HG02642 (cell line): Measurements from ENCODE around the gene TMEM132C.

ENCODE experiments used
- ATAC-seq: cut with Tn5 transposase; IDR thresholded peaks from one replicate; pipeline ENCODE4 v1.9.1; 2021; ENCODE audit warnings: mild to moderate bottlenecking; ENCODE audit not compliant: unreplicated experiment, poor library complexity

TMEM132C gene

DNA sequence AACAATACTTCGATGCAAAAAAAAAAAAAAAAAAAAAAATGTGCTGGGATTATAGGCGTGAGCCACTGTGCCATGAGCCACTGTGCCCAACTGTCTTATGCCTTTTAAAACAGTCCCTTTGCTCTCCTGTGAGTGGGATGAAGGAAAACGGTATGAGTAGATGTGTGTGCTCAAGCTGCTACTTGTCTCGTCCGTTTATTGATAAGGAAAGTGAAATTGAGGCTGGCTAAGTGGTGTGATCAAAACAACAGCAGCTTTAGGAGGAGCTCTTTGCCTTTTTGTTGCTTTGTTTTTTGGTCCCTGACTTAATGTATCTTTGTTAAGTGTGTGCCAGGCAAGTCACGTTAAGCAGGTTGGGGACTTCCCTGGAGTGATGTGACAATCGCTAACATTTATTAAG is 275.9 kb downstream of the TMEM132C start:
- no peak for ATAC-seq

DNA sequence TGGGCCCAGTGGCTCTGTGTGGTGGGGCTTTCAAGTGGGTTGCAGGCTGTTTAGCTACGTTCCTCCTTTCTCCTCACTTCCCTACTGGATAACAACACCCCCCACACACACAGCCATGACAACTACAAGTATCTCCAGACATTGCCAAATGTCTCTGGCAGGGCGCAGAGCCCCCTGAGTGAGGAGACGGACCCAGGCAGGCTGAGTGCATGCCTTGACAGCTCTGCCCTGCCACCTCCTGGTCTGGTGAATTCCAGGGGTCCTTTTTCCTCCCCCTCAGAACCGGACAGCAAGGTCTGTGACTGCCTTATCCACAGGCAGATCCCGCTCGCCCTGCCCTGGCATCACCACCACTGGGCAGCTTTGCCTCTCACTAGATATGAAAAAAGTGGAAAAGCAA is 276.5 kb downstream of the TMEM132C start:
- ATAC-seq = no peak

DNA sequence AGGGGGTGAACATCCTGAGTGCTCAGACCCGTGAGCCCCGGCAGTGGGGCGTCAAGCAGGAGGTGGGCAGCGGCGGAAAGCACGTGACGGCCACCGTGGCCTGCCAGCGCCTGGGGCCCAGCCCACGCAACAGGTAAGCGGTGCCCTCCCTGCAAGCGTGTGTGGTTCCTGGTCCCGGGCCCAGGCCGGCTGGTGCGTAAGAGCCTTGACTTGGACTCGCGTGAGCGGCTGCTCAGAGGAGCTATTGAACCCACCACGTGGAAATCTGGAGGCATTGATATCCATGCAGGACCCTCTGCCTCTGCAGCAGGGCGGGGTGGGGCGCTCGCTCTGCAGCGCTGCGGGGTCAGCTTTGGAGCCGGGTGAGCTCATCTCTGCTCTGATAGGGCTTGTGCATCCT is 277.0 kb downstream of the TMEM132C start:
- ATAC-seq = no peak

DNA sequence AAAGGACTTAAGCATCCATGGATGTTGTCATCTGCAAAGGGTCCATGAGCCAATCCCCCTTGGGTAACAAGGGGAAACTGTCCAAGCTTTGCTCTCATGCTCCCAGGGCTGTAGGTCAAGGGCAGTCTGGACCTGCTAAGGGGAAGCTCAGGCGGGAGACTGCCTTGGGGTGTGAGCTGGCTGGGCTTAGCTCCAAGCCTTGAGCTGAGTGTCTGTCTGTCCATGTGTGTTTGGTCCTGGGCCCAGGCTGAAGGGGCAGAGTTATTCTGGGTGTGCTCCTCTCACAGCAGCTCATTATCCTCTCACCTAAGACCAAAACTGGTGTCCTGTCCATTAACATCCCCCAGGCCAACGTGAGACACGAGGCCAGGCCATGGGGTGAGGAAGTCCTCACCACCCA is 282.0 kb downstream of the TMEM132C start:
- no peak for ATAC-seq

- no peak for ATAC-seq
Observed at GRCh38 chr12:128549601-128550218, 282.7 kb downstream of the TMEM132C start.

DNA sequence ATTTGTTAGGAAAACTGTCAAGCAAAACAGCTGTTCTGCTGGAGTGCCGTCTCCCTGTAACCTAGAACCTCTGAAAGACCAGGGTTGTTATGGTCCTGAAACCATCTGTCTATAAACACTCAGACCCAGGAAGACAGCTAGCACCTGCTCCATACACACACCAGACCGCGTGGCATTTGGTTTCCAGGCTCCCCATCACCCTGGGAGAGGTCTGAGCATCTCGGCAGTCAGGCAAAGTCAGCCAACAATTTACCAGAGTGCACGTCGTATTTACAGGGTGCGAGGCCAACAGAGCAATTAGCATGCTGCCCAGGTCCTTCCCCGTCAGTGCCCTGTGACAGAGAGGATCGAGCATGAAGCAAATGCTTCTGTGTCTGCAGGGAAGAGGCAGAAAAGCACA is 284.3 kb downstream of the TMEM132C start:
- ATAC-seq = no peak

GRCh38 chr12:128554546-128555304 is 287.8 kb downstream of the TMEM132C start:
- ATAC-seq = no peak

DNA sequence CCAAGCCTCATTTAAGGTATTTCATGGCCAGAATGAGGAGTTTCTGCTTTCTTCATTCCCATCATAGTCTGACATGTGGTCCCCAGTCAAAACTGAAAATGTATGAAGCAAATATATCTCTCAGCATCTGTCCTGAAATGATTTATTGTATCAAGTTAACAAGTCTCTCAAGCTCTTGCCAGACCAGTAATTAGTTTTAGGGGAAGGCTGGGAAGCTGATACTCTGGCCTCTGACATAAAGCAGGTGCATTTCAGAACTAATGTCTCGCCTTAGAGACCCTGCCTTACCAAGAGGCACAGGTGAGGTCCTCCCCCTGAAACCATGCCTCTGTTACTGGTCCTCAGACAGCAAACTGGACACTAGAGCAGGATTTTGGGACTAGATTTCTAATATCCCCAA is 290.3 kb downstream of the TMEM132C start:
- no peak for ATAC-seq

DNA sequence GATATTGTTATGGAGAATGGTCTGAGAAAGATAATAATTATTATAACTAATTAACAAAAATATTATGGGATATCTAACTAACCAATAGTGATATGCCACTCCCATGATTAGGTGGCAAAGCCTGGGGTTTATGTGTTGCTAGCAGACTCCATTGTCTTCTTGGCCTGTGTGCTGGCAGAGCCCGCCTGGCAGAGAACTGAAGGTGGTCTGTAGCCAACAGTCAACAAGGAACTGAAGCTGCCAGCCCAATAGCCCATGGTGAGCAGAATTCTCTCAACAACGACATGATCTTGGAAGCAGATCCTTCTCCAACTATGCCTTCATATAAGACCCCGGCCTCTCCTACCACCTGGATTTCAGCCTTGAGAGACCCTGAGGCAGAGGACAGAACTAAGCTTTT is 298.0 kb downstream of the TMEM132C start:
- ATAC-seq = no peak

GRCh38 chr12:128567730-128568129 is 300.8 kb downstream of the TMEM132C start:
- ATAC-seq = no peak

DNA sequence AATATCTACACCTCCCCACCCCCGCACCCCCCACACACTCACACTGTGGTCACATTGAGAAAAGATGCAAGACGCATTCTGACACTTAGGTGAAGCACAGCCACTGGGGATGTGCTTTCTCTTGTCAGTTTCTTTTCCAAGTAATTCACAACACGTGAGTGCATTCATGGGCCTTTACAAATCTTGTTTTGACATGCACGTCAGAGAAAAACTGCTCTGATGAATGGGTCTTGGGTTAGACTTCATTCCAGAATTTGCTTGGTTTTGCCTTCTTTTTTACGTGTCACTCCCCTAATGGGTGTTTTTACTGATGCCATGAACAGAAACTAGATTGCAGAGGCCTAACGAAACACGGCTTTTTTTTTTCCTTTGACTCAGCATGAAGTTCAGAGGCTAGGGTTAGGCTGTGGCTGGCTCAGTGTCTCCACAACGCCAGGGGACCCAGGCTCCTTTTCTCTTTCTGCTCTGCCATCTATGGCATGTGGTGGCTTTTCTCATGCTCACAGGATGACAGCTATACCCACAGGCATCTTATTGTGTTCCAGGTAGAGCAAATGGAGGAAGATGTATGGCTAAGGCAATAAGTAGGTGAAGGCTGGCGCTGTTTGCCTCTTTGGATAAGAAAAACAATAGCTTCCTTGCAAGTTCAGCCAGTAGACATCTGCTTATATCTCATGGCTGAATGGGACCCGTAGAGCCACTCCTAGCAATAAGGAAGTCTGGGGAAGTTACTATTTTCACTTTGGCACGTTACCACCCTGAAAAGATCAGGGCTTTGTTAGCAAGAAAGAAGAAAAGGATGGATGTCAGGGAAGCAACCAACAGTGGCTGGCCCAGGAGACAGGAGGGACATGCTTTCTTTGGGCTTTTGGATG is 303.5 kb downstream of the TMEM132C start:
- peak; percentile 49 for ATAC-seq

- no peak for ATAC-seq
Observed at GRCh38 chr12:128571906-128572810, 305.2 kb downstream of the TMEM132C start.

GRCh38 chr12:128573907-128574306 is 306.9 kb downstream of the TMEM132C start:
- no peak for ATAC-seq

DNA sequence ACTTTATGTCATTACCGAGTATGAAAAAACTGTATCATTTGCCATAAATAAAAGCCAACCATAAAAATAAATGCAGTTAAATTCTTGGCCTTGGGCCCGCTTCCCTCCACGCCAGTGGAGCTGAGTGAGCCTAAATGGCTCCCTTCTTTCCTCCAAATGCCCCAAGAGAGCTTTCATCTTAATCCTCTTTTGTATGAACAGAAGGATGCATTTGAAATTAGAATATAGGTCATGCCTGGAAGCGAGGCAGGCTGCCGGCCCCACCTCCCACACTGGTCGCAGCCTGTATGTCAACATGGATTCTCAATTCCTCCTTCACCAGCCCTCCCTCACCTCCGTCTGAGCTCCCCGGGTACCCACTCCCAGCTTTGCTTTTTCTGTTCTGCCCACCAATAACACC is 311.1 kb downstream of the TMEM132C start:
- no peak for ATAC-seq

DNA sequence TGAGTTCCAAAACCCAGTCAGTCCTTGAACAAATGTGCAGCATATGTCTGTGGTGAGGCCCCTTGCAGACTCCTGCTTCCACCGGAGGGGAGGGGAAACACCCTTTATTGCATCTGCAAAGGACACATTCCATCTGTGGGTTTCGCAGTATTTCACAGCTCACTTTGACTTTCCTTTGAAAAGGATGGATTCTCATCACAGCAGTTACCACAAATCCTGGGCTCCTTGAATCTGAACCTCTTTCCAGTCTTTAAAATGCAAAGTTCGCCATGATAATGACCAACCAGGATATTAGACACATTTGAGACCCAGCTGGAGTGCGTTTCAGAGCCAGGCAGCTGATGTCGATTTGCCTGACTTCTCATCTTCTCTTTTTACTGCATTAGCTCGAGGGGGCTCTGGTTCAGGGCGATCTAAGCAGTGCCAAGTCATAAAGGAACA is 314.4 kb downstream of the TMEM132C start:
- no peak for ATAC-seq

- no peak for ATAC-seq
Observed at GRCh38 chr12:128583453-128583852, 316.5 kb downstream of the TMEM132C start.

DNA sequence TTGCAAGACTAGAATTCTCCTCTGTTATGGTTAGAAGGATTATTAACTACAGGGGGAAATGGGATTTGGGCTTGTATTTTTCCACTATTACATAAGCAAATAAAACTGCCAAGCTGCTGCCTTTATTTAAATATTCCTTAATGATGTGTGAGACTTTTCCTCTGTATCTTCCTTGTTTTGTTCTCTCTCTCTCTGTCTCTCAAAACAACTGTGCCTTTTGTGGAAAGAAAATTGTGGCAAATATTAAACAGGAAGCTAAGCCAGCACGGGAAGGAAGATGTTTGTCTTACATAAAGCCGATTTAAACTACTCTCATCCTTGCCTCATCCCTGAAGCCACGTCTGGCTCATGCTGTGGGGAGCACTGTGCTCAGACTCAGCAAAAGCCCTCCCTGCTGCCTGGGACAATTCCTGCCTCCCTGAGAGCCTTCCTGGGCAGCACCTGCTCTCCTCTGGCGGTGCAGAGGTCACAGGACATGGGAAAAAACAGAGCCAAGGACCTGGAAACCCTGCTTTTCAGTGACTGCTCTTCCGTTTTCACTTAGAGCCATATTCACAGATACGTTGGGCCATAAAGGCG is 319.6 kb downstream of the TMEM132C start:
- no peak for ATAC-seq

- no peak for ATAC-seq
Observed at GRCh38 chr12:128587918-128588317, 320.9 kb downstream of the TMEM132C start.

- no peak for ATAC-seq
Observed at GRCh38 chr12:128592220-128592744, 325.3 kb downstream of the TMEM132C start.
